ENCODE results near the gene FBXO40.
"Not testable (repeated sequence)": the region's sequence is repeated elsewhere in the genome, so short reads cannot be mapped to it uniquely, and the experiment has no call there.

Gene FBXO40, protein sequence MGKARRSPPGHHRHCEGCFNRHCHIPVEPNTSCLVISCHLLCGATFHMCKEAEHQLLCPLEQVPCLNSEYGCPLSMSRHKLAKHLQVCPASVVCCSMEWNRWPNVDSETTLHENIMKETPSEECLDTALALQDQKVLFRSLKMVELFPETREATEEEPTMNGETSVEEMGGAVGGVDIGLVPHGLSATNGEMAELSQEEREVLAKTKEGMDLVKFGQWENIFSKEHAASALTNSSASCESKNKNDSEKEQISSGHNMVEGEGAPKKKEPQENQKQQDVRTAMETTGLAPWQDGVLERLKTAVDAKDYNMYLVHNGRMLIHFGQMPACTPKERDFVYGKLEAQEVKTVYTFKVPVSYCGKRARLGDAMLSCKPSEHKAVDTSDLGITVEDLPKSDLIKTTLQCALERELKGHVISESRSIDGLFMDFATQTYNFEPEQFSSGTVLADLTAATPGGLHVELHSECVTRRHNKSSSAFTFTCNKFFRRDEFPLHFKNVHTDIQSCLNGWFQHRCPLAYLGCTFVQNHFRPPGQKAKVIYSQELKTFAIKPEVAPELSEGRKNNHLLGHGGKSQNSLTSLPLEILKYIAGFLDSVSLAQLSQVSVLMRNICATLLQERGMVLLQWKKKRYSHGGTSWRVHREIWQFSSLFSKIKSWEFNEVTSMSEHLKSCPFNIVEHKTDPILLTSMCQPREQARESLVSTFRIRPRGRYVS

DNA sequence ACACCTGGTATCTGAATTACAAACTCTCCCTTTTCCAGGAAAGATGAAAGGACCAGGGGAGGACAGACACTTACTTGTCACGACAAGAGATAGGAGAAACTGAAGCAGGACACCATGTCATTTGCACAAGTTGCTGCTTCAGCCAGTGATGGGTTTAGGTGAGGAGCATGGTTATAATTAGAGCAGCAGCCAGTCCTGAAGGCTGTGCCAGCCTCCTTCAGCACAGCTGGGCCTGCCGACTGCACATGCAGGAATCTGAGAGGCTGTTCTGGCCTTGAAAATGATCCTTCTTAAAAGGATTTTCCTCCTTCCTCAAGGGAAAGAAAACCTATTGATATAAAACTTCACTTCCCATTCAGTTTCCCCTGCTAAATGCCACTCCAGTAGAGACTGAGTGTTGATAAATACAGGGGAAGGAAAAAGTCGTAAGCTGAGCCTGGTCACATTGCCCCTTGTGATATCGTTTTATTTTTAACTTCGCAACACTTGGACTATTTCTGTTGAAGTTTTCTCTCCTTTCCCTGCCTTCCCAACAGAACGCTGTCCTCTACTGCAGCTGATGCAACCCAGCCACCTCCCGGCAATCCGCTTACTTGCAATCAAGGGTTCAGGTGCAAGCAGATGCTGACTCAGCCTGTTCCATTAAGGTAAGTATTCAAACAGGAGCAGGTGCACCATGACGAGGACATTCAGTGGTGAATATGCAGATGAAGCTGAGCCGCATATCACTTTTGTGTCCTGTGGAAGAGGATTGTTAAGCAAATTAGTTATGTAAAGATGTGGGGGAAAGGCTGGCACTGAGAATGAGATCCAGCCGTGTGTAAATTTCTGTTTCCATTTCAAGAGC lies at the start of gene FBXO40:
Gene FBXO40, plus strand, starts transcription at position 524 of the 847 bp plus-strand sequence. CDS start 27,197 bp downstream, outside the sequence.
- DNase-seq (ENCODE audit: low read depth), result no peak

DNA sequence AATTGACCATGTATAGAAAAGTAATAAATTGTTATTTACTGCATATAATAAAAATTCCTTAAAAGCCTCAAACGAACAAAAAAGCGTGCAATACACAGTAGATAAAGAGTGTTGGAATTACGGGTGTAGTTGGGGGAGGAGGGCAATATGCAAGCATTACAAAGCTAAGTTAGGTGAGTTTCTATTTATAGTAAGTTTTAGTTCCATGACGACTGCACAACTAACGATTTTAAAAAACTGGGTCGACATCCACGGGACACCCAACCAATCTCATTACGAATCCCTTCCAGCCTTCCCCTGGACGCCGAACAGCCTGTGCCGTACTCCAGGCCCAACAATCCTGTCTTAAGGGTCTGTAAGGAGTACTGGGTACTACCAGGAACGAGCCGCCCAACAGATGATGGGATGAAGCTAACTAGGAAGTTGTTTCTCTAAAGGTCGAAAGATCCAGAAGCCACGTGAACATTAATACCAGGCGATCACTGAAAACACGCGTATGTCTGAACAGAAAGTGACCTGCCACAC lies 48.1 kb upstream of the FBXO40 start:
- no peak for DNase-seq (ENCODE audit: low read depth)

DNA sequence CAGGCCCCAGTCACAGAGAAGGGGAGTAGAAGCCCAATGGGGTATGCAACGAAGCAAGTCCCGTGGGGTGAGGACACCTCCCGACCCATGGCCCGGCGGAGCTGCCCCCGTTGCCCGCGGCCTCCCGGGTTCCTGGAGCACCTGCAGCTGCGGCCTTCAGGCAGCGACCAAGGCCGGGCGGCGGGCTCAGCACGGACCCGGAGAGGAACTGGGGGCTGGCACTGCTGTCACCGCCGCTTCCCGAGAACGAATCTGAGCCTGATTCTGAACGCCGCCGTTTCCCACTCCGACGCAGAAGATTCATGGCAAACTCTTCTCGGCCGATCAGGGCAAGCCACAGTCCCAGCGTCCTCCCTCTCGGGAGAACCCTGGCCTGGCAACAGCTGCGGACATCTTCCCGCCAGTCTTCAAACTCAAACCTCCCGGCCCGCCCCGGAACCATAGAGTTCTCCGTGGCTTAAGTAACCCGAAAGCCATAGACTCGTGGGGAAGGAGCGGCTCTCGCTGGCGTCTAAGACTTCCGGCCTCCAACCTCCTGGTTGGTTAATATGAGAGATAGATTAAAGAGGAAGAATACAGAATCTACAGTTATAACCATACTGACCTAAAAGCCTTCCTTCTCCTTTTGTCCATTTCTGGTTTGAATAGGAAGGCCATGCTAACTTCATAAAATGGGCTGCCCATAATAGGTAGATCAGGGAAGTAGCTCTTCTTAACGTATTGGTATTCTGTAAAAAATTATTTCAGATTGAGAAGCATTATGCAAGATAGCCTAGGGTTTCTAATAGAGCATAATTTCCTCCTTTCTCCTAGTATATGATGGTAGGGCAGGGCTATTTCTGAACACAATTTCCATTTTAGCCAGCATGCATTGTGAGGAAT lies 47.4 kb upstream of the FBXO40 start, which contains the start of gene POLQ:
Gene POLQ, minus strand, starts transcription at position 415 of the 882 bp plus-strand sequence. Its CDS starts 111 bp downstream, at position 304.
- peak; percentile 84 for DNase-seq (ENCODE audit: low read depth)

DNA sequence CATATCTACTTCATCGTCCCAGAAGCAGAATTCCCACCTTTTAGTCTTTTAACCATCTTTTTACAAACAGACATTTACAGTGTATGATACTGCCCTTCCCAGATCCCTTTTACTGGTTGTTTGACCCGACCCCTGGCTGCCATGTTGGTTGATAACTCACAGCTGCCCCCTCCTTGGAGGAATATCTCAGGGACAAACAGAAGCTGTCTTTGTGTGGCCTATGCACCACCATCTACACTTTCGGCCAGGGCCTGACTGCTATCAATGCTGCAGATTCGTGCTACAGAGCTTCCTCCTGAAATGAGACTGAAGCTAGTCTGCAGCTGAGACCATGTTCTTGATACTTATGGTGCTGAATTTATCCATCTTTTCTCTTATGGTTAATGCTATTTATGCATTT lies 40.8 kb upstream of the FBXO40 start:
- DNase-seq (ENCODE audit: low read depth), result no peak

DNA sequence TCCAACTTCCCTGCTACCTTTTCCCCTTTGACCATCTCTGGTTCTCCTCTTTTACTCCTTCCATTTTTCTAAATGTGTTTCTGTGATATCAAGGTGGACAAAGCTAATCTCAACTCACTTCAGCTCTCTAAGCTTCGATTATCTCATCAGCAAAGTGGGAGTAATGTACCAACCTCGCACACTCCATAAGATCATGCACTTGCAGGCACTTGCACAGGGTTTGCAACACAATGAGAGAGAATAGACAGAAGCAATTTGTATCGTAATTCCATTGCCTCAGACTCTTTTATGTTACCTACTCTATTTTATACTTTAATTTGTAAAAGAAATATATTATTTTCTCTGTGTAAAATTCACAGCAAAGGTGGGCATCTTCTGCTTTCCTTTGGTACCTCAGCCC lies 40.4 kb upstream of the FBXO40 start:
- no peak for DNase-seq (ENCODE audit: low read depth)

DNA sequence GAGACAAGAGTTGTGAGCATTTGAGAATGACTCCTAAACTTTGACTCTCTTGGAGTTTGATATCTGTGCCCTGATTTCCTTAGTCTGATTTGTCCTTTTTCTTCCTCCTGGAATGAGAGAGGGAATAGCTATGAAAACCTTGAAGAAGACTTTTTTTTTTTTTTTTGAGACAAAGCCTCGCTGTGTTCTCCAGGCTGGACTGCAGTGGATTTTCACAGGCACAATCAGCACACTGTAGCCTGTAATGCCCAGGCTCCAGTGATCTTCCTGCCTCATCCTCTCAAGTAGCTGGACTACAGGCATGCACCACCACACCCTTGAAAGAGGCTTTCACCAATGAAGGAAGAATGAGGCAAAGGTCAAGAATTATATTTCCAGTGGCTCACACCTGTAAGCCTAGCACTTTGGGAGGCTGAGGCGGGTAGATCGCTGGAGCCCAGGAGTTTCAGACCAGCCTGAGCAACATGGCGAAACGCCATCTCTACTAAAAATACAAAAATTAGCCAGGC lies 35.7 kb upstream of the FBXO40 start:
- DNase-seq (ENCODE audit: low read depth), result no peak

DNA sequence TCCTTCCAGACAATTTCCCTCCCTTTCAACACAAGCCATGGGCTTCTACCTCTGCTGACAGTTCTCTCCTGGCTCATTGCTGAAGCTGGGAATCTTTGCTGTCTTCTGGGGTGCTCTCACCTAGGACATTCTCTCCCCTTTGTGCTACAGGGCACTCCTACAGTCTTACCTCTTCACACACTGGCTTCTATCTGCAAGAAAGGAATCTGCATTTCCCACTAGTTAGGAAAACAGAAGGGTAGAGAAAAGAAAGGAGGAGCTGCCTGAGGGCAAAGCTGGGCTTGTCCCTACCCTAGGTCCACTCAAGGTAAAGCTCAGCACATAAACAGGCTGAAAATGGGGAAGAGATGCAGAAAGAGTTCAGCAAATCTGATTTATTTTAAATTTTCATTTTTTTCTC lies 31.0 kb upstream of the FBXO40 start:
- no peak for DNase-seq (ENCODE audit: low read depth)

DNA sequence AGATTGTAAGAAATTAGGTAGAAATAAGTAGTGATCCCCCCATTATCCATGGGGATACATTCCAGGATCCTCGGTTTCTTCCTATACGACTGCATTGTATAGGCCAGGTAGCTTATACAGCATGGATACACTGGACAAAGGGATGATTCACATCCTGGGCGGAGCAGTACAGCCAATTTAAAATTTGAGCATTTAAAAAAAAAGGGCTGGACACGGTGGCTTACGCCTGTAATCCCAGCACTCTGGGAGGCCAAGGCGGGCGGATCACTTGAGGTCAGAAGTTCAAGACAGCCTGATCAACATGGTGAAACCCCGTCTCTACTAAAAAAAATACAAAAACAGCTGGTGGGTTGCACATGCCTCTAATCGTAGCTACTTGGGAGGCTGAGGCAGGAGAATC lies 26.4 kb upstream of the FBXO40 start:
- no peak for DNase-seq (ENCODE audit: low read depth)

DNA sequence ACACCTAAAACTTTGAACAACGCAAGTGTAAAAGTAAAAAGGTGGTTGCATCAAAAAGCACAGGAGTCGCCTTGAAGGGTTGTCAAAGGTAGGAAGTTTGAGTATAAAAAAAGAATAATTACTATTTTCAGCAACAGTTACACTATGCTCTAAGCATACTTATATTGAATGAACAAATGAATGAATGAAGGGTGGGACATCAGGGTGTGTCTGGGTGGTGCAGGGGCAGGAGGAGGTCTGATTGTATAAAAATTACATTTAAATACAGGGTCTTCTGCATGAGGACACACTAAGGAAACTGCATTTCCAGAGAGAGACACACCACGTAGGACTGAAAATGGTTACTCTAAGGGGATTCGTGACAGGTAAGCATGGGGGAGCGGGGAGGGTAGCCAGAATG lies 25.5 kb upstream of the FBXO40 start, which contains the start of gene ARGFX:
Gene ARGFX, plus strand, starts transcription at position 301 of the 400 bp plus-strand sequence. CDS start 2,765 bp downstream, outside the sequence.
- no peak for DNase-seq (ENCODE audit: low read depth)

DNA sequence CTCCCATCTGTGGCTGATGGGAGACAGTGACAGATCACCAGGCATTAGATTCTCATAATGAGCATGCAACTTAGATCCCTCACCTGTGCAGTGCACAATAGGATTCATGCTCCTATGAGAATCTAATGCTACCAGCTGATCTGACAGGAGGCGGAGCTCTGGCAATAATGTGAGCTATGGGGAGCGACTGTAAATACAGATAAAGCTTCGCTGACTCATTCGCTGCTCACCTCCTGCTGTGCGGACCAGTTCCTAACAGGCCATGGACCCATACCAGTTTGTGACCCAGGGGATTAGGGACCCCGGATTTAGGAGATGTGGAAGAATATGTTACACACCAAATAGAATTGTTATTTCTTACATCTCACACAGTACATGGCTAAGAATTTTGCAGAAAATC lies 18.7 kb upstream of the FBXO40 start:
- DNase-seq (ENCODE audit: low read depth), result no peak

DNA sequence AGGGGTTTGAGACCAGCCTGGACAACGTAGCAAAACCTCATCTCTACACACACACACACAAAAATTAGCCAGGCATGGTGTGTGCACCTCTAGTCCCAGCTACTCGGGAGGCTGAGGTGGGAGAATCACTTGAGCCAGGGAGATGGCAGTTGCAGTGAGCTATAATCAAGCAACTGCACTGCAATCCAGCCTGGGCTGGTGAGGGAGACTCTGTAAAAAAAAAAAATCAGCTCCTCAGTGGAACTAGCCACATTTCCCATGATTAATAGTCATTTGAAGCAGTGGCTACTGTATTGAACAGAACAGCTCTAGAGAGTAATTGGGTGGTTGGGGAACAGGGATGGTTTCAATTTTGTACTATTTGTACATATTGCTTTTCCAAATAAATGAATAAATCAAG lies 11.5 kb upstream of the FBXO40 start:
- DNase-seq (ENCODE audit: low read depth), result no peak

DNA sequence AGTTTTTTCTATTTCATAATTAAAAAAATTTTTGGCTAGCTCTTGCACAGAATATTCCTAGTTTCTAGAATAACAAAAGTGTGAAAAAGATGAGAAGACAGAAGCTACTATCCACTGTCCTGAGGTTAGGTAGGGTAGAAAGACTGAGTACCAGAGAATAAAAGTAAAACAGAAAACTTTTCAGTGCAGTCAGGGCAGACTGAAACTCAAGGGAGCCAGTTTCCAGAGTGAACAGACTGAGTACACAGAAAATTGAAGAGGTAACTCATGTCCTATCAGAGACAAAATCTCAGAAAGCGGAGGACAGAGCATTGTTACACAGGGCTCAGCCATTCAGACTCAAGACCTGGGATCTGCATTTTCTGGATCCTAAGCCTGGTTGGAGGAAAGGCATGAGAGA lies 8.8 kb upstream of the FBXO40 start:
- DNase-seq (ENCODE audit: low read depth), result no peak

DNA sequence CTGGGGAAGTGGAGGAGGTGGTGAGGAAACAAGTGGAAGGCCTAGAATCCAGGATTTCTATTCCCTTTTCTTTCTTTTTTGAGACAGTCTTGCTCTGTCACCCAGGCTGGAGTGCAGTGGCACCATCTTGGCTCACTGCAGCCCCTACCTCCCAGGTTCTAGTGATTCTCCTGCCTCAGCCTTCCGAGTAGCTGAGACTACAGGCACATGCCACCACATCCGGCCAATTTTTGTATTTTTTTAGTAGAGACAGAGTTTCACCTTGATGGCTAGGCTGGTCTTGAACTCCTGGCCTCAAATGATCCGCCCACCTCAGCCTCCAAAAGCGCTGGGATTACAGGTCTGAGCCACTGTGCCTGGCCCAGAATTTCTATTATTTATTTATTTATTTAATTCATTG lies 627 bp downstream of the FBXO40 start:
- not testable (repeated sequence) for DNase-seq (ENCODE audit: low read depth)

DNA sequence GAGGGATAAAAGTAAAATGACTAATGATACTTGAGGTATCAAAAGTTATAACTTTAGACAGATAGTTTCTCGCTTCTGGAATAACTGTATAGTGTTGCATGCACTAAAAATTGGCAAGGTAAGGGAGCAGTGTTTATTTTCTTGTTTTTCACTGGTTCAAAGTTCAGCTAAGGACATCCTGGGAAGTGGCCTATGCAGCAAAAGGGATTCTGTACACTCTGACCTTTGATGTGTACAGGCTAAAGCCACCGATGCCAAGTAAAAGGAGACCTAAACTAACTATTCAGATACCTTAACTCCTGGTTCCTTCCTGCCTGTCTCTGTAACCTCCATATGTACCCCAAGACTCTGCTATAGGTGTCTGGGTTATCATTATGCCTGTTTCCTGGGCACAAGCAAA lies 1.7 kb downstream of the FBXO40 start:
- DNase-seq (ENCODE audit: low read depth), result no peak

DNA sequence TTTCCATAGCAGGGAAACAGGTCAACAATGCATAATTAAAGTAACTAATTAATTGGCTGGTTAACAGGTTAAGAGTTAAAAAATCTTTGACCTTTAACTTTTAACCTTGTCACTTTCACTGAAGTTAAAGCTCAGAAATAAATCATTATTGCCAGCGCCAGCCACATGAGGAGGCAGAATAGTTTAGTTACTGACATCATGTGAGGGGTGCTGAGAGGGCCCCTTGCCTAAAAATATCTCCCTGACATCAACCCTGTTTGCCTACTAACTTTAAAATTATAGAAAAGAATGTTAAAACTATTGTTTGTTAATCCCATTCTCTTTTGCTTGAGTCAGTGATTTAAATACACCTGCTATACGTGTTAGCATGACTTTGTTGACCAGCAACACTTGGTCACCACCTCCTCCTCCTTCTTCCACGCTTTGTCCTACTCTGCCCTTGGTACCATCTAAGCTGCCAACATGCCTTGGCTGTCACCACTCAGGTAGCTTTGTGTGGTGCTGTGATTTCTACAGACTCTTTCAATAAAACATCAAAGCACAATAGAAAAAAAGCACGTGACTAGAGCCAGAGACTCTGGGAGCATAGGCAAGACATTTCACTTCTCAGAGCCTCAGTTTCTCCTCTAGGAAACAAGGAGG lies 2.7 kb downstream of the FBXO40 start:
- no peak for DNase-seq (ENCODE audit: low read depth)

DNA sequence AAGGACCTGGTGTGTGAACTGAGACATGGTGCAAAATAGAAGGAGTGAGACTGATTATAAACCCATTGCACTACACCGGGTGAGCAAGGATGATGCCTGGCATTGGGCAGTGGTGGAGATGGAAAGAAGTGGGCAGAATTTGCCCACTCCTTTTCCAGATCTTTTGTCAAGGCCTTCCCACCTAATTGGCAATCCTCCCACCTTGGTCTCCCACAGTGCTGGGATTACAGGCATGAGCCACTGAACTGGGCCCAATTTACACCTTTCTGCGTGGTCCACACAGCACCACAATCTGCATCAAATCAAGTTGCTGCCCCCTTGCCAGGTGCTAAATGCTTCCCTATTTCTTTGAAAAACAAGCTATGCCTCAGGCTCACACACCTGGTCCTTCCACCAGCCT lies 5.4 kb downstream of the FBXO40 start:
- DNase-seq (ENCODE audit: low read depth), result no peak

DNA sequence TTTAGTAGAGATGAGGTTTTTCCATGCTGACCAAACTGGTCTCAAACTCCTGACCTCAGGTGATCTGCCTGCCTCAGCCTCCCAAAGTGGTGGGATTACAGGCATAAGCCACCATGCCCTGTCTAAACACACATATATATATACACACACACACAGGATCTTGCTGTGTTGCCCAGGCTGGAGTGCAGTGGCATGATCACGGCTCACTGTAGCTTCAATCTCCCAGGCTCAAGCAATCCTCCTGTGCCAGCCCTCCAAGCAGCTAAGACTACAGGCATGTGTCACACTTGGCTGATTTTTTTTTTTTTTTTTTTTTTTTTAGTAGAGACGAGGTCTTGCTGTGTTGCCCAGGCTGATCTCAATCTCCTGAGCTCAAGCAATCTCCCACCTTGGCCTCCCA lies 6.7 kb downstream of the FBXO40 start:
- DNase-seq (ENCODE audit: low read depth), result not testable (repeated sequence)

DNA sequence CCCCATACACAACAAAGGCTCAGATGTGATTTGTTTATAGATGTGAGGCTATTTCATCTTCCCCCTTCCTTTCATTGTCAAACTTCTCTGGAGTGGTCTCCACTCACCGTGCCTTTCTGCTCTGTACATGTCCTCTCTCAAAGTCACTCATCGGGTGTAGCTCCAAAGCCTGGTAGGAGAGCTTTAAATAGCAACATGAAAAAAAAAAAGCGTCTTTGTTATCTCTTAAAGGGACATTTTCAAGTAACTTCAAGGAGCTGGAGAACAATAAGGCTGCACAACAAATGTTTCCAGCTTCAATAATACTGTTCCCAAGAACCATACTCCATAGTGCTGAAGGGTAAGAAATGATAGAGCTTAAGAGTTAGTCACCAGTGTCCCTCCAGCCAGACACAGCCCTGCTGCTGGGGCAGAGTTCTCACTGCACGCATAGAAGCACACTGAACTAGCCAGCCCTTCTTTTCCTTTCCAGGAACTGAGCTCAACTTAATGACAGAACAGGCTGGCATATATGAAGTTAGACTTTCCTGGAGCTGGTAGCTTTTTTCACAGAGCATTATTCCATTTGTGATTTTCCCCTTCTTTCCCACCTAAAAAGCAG lies 8.1 kb downstream of the FBXO40 start:
- no peak for DNase-seq (ENCODE audit: low read depth)

DNA sequence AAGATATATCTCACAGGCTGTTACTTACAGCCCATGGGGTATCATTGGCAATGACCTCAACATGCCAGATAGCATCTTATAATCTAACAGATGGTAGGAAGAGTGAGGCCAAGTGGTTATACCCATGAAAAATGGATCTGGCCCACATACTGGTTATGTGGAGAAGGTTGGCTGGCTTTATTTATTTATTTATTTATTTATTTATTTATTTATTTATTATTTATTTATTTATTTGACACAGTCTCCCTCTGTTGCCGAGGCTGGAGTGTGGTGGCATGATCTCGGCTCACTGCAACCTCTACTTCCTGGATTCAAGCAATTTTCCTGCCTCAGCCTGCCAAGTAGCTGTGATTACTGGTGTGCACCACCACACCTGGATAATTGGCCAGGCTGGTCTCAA lies 11.6 kb downstream of the FBXO40 start:
- no peak for DNase-seq (ENCODE audit: low read depth)

DNA sequence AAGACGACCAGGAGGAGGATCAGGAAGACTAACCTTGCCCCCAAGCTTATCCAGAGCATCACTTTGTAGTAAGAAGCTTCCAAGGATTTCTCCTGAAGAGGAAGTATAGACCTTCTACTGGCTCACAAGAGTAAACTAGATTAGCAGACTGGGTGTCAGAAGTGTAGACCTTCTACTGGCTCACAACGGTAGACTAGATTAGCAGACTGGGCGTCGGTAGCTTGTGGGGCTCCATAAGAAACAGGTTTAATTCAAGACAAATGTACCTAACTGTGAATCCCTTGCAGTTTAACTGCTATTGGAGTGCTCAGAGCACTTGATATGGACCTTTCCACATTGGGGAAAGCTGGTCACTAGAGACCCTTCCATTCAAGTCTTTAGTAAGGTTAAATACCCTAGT lies 12.9 kb downstream of the FBXO40 start:
- DNase-seq (ENCODE audit: low read depth), result no peak

All from HS-27A (cell line).